Upper lobe of right lung (tissue), 1 donor: ENCODE results near the gene NKD1. TPM values are rescaled to one million over a fixed set of nuclear protein-coding genes. Genes with fewer than 3 reads are reported as not detected.

Experiments
- ATAC-seq: fragments of 200-7000 bp; cut with Tn5 transposase; one replicate; pipeline ENCODE4 v1.9.1; 2020; ENCODE audit warnings: mild to moderate bottlenecking, moderate library complexity
- DNase-seq: peaks from one replicate; pipeline ENCODE4 v3.0.0-alpha.2; 2020
- H3K27ac ChIP-seq: fragments of 200-600 bp; one replicate; pipeline ENCODE4 v1.8.0; 2022
- H3K27me3 ChIP-seq: fragments of 200-600 bp; one replicate; pipeline ENCODE4 v1.8.0; 2022; ENCODE audit warnings: mild to moderate bottlenecking
- H3K36me3 ChIP-seq: fragments of 200-600 bp; one replicate; pipeline ENCODE4 v1.8.0; 2022
- H3K4me1 ChIP-seq: fragments of 200-600 bp; one replicate; pipeline ENCODE4 v1.8.0; 2022
- H3K4me3 ChIP-seq: fragments of 200-600 bp; one replicate; pipeline ENCODE4 v1.8.0; 2022; ENCODE audit warnings: mild to moderate bottlenecking
- H3K9me3 ChIP-seq: fragments of 200-600 bp; one replicate; pipeline ENCODE4 v1.8.0; 2022
- CTCF ChIP-seq: fragments of 200-600 bp; IDR thresholded peaks from one replicate; pipeline ENCODE4 v1.8.0; 2022; ENCODE audit warnings: antibody characterized with exemption
- intact Hi-C: fragments of 100-400 bp; cut with DNase I; formaldehyde crosslinking; loops from one replicate; pipeline ENCODE4 v1.11.0; 2022
- total RNA-seq: library from RNA; stranded (reverse); fragmentation: NEBNext Ultra II Directional; extraction: Animal tissue kit (Norgen Biotek cat#: 25700); gene quantifications from one replicate; pipeline ENCODE4 v1.2.1, GENCODE V29; 2021
- donor health status: DM: no; HTN: yes; CAD: no; lungs with severe emphysema.

Gene NKD1
- total RNA-seq, 1 donor from 2014 or later = 47.2 TPM

DNA sequence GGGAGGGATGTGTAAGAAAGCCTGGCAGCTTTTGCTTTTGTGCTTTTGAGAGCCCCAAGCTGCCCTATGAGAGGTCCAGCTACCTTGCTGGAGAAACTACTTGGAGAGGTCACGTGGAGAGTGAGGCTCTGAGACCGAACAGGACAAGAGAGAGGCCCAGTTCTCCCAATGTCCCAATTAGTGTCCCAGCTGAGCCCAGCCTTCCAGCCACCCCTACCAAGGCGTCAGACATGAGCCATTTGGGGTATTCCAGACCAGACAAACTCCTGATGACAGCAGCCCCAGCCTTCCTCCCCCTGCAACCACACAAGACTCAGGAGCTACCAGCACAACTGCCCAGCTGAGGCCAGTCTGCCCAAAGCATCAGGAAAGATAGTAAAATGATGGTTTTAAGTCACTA lies 35.0 kb downstream of the NKD1 start:
- no peaks in the 10 kb centered on the region for H3K27me3 ChIP-seq
- DNase-seq (no peak), ATAC-seq (no peak)
- TF ChIP-seq CTCF = no peak
- H3K9me3 ChIP-seq = no peaks in the 10 kb centered on the region
- no peaks in the 10 kb centered on the region for H3K36me3 ChIP-seq
- H3K4me1 ChIP-seq = peaks cover 46% of the 10 kb centered on the region
- peak overlapping the region; percentile 67 for H3K27ac ChIP-seq
- intact Hi-C loops = no loop called here
- H3K4me3 ChIP-seq = no peak overlapping the region

DNA sequence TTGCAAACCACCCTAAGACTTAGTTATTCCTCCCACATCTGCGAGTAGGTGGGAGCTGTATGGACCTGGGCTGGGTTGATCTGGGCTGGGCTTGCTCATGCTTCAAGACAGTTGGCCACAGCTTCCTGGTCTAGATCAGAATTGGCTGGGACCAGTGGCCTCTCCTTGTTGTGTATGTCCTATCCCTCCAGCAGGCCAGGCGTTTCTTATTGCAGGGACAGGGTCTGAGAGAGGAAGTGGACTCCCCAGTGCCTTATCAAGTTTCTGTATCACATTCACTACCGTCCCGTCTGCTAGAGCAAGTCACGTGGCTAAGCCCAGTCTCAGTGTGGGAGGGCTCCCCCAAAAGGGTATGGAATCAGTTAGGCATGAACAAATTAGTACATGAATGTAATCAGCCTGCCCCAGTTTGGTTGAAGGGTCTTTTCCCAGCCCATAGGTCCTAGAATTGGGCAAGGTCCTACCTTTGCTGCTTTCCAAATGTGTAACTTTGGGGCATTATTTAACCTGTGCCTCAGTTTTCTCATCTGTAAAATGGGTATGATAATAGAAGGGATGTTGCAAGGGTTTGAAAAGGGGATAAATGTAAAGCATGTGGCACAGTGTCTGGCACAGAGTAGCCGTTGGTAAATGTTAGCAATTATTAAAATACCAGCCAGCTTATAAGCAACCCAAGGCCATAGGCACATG lies 36.0 kb downstream of the NKD1 start:
- TF ChIP-seq CTCF = no peak
- Histone ChIP-seq H3K9me3 (no peaks in the 10 kb centered on the region), H3K4me1 (peaks cover 46% of the 10 kb centered on the region), H3K27ac (peak overlapping the region; percentile 67), H3K4me3 (no peak overlapping the region), H3K36me3 (no peaks in the 10 kb centered on the region), H3K27me3 (no peaks in the 10 kb centered on the region)
- DNase-seq = no peak
- intact Hi-C loops = no loop called here
- ATAC-seq = peak; percentile 17

DNA sequence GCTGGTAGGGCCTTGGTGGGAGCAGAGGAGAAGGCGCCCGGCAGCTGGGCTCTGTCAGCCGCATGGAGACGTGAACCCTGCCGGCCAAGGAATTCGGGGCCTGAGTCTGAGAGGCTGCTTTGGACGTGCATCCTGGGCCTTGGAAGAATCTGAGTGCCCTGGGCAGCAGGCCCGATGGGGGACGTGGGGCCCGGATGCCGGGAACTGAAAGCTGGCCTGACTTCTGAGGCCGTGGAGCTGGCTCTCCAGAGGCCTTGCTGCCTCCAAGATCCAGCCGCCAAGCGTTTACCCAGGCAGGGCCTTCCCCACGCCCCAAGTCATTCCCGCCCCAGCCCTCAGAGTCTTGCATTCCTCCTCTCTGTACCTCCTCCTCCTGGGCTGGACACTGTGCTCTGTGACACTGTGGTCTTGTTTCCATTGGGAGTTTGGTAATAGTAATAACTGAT lies 37.2 kb downstream of the NKD1 start:
- ATAC-seq (peak; percentile 74), DNase-seq (peak; percentile 75)
- Histone ChIP-seq H3K4me3 (no peak overlapping the region), H3K9me3 (no peaks in the 10 kb centered on the region), H3K27ac (peak overlapping the region; percentile 67), H3K36me3 (no peaks in the 10 kb centered on the region), H3K27me3 (no peaks in the 10 kb centered on the region), H3K4me1 (peaks cover 43% of the 10 kb centered on the region)
- no peak for TF ChIP-seq CTCF
- intact Hi-C loops = no loop called here

DNA sequence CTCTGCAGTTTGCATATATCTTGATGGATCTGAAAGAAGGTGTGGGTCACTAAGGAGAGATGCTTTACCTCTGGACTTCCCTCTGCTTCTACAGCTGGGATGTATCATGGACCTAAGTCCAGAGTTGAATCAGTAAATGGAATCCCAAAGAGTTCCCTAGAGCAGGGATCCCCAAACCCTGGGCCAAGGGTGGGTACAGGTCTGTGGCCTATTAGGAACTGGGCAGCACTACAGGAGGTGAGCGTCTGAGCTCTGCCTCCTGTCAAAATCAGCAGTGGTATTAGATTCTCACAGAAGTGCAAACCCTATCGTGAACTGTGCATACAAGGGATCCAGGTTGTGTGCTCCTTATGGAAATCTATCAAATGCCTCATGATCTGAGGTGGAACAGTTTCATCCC lies 39.3 kb downstream of the NKD1 start:
- H3K36me3 ChIP-seq = no peaks in the 10 kb centered on the region
- TF ChIP-seq CTCF = no peak
- H3K27me3 ChIP-seq = no peaks in the 10 kb centered on the region
- no peak overlapping the region for H3K4me3 ChIP-seq
- no peak for ATAC-seq
- H3K9me3 ChIP-seq = no peaks in the 10 kb centered on the region
- no peak for DNase-seq
- H3K27ac ChIP-seq = peak overlapping the region; percentile 11
- intact Hi-C loops = no loop called here
- peaks cover 30% of the 10 kb centered on the region for H3K4me1 ChIP-seq

GRCh38 chr16:50588276-50588675 lies 40.1 kb downstream of the NKD1 start:
- peaks cover 28% of the 10 kb centered on the region for H3K4me1 ChIP-seq
- no peak for DNase-seq
- H3K27ac ChIP-seq = peak overlapping the region; percentile 38

More at GRCh38 chr16:50588276-50588675, 40.1 kb downstream of the NKD1 start:
- H3K4me3 ChIP-seq = no peak overlapping the region
- no peaks in the 10 kb centered on the region for H3K27me3 ChIP-seq
- no peaks in the 10 kb centered on the region for H3K36me3 ChIP-seq
- H3K9me3 ChIP-seq = no peaks in the 10 kb centered on the region
- TF ChIP-seq CTCF = no peak
- no peak for ATAC-seq
- intact Hi-C loops = no loop called here
